ENCODE measurements around the gene FOXO3.

Gene FOXO3

DNA sequence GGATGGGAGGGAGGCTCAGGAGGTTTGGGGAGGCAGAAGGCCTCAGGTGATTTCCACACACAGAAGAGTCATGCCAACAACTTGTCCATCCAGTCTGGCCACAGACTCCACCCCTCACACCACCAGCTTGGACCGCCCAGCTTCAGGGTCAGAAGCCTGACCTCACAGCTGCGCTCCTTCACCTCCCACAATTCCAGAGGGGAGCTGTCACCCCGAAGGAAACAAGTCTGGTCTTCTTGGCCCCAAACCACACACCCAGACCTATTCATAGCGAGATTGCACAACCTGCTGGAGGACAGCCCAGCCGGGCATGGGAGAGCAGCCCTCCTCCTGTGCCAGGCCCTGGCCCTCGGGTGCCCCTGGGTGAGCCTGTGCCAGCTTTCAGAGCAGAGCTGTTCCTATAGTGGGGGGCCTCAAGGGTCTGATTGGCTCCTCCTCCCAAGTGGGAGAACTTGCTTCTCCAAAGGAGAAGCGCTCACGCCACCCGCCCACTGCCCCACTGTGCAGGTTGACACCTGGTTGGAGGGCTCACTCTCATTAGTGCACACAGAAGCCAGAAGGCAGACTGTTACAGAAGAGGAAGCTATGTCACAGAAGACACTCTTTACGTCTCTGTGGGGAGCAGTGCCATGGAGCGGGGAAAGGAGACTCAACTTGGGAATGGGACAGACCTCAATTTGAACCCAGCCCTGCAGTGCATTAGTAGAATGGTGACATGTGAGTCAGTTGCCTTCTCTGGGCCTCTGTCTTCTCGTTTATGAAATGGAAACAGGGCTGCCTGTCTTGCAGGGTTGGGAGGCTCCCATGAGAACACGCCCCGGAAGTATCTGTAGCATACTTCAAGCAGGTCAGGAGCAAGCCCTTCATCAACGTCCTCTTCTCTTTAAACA is 128.8 kb downstream of the FOXO3 start:
- DNase-seq = no peak

- no peak for DNase-seq
These were observed 129.8 kb downstream of the FOXO3 start for GRCh38 chr6:108690326-108691049.

- DNase-seq = no peak
These were observed 132.9 kb downstream of the FOXO3 start for GRCh38 chr6:108693430-108694154.

- DNase-seq = no peak
These were observed 134.1 kb downstream of the FOXO3 start for GRCh38 chr6:108694816-108695215.

DNA sequence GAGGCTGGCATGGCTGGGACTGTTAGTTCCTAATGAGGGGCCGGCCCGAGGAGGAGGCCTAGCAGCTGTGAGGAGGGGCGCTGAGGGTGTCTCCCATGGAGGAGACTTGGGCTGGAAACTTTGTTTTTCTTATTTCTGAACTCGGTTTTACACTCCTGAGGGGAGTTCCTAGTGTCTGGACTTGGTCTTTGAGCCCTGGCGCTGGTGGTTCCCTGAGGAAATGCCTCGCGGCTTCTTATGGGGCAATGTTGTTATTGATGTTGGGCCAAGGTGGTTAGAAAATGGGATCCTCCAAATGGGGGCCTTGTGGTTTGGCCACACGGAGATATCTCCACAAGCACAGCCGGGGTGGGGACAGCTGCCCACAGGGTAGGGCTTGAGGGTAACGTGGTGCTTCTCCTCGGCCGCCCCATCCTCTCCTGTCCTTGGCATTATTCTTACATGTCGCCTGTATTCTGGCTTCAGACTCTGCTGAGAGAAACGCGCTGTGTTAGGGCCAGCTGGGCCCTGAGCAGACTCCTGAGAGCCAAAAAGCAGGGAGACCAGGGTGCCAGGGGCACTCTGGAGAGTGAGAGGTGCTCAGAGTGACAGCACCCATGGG is 136.9 kb downstream of the FOXO3 start:
- no peak for DNase-seq

GRCh38 chr6:108698593-108699289 is 138.0 kb downstream of the FOXO3 start:
- no peak for DNase-seq

DNA sequence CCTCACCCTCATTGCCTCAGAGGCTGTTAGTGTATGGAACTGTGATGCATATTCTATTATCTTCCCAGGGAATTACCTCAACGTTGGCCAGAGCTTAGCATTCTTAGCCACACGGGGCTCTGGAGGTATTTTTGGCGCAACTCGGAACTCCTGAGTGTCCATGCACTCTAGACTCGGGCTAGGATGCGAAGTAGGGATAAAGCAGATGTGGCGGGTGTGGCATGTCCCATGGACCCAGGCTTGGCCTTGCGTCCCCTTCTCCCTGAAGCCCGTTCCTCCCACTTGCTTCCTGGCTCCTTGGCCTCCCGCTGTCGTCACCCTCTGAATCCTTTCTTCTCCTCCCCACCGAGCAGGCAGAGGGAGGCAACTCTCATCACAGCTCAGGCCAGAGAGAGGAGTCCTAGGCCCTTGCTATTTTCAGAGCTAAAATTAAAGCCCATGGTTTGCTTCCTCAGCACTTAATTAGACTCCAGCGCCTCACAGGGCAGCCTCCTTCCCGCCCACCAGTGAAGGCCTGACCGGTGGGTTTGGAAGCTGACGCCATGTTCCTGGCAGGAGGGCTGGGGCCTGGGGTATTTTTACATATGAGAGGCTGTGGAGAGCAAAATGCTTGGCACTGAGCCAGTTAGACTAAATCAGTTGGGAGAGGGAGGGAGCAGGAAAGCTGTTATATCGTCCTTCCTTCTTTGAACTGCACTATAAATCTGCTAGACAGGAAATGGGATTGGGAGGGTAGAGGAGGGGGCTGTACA is 138.7 kb downstream of the FOXO3 start:
- no peak for DNase-seq

DNA sequence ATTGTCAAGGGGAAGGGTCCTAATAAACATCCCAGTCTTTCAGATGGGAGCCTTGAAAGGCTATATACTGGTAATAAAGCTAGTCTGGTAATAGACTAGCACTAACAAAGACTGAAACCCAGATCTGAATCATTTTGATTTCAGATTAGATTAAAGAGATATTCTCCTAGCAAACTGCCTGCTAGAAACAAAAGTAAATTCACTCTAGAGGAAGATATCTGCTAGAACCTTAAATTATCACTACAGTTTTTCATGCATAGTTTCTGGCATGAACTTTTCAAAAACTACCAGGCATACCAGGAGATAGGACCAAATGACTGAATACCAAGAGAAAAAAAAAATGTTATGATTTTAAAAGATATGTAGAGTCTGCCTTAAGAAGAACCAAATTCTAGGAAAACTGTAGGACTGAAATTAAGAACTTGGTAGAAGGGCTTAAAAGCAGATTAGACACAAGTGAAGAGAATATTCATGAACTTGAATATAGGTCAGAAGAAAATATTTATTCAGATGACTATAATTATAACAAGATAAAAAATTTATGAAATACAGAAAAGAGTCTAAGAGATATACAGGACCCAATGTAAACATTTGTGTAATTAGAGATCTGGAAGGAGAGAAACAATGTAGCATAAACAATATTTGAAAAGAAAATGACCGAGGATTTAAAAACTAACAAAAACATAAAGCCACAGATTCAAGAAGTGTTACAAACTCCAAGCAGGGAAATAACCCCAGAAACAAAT is 141.6 kb downstream of the FOXO3 start:
- DNase-seq = no peak

- no peak for DNase-seq
These were observed 145.9 kb downstream of the FOXO3 start for GRCh38 chr6:108706649-108707048.

- no peak for DNase-seq
These were observed 146.7 kb downstream of the FOXO3 start for GRCh38 chr6:108707328-108707976.

DNA sequence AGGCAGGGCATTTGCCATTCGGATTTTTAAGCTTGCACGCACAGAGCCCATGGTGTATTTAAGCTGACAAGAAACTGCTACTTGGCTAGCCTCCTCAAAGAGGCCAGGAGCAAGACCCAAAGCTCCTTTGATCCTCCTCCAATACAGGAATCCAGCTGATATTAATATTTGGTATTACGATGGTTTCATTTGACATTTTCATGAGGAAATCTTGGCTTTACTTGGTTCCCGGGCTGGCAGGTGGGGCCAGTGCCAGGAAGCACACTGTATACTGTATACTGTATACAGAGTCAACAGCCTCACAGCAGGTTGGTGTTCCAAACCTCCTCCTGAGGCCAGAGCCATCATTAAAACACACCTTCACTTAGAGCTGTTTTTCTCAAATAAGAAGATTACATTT is 149.3 kb downstream of the FOXO3 start:
- no peak for DNase-seq

GRCh38 chr6:108710551-108710950 is 149.8 kb downstream of the FOXO3 start:
- no peak for DNase-seq

DNA sequence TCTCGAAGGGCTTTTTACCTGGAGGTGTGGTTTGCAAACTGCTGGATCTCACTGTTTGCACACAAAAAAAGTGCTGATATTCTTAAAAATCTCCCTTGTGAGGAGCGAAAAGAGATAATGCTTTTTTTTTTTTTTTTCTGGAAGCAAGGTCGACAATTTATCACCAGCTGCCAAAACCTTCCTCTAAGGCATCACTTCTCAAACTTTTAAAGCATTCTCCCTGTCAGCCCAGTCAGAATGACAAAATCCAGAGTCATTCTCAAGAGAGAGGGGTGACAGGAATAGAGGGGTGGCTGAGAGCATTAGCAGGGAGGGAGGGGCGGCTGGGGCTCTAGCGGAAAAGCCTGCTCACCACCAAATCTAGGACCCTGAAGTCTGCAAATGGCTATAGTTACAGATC is 150.4 kb downstream of the FOXO3 start:
- DNase-seq = no peak

- no peak for DNase-seq
These were observed 151.1 kb downstream of the FOXO3 start for GRCh38 chr6:108711826-108712225.

- DNase-seq = no peak
These were observed 152.2 kb downstream of the FOXO3 start for GRCh38 chr6:108712946-108713345.

DNA sequence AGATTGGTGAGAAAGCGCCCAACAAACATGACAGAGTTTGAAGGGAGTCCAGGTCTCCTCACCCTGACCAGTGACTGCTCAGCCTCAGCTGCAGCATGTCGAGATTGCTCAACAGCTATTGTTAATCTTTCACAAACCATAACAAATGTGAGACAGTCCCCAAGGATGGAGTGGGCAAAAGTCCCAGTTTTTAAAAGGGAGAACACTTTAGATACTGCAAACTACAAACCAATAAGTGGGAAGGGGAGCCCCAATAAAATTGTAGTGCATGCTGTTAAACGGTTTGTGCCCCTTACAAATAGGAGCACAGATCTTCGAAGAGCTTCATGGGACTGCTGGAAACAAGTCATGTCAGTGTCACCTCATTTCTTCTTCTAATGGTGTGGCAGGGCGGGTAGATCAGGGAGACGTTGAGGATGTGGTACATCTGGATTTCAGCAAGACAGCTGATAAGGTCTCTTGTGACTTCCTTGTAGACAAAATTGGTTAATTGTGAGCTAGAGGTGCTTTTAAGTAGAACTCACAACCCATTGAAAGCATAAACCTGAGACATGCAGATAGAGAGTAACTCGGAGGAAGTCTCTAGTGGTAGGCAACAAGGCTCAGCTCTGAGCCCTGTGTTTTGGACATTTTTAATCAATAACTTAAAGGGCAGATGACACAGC is 153.5 kb downstream of the FOXO3 start:
- DNase-seq = no peak

DNA sequence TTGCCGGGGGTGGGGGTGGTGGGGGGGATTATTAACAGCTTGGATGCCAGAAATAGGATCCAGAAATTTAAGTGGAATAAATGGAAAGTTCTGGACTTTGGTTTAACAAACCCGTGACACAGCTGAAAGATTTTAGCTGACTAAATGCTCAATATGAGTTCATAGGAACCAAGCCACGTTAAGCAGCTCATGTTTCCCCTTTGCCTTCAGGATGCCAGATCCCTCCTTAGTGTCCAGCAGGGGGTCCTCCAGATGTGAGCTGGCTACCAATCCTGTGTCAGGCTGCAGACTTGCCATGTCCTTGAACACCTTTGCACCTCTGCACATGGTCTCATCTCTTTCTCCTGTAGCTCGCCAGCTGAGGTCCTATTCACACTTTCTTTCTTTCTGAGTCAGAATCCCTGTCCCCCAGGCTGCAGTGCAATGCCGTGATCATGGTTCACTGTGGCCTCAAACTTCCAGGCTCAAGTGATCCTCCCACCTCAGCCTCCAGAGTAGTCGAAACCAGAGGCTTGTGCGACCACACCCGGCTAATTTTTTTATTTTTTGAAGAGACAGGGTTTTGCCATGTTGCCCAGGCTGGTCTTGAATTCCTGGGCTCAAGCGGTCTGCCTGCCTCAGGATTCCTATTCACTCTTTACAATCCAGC is 154.2 kb downstream of the FOXO3 start:
- DNase-seq = no peak

DNA sequence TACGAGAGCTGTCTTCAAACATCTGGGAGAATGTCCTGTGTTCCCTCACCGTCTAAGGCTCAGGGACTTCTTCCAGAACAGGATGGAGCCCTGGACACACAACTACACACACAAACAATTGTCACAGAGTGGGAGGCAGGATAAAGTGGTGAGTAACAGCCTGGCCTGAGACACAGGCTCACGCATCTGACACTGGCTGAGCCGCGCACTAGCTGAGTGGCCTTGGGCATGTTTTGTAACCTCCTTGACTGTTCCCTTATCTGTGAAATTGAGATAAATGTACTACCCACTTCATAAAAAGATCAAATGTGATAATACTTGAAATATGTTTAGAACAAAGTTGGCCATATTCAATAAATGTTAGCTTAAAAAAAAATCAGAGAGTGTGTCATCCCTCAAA is 155.1 kb downstream of the FOXO3 start:
- DNase-seq = no peak

Measured in CD4-positive, alpha-beta T cell treated with Interleukin-17A for 4 hours (primary cell).